Liver (tissue), 9 donors: Measurements from ENCODE around the gene EHD4. TPM values are rescaled to one million over a fixed set of nuclear protein-coding genes. Genes with fewer than 3 reads are reported as not detected.

ENCODE experiments used
- DNase-seq: peaks from one replicate; pipeline ENCODE4 v3.0.0-alpha.2; 2017; ENCODE audit warnings: low spot score
- H3K27ac ChIP-seq, 2 donors: one replicate each; pipeline ENCODE4 v1.7.0; 2013; ENCODE audit warnings: inconsistent platforms in 2 of 2, low read length in 2 of 2, control low read depth in 1 of 2, low read depth in 1 of 2, mild to moderate bottlenecking in 1 of 2
- H3K27me3 ChIP-seq, 4 donors: one replicate each; pipeline versions ENCODE4 v1.6.1 to v1.7.0; 2013; ENCODE audit warnings: low read length in 3 of 4, inconsistent platforms in 1 of 4, mild to moderate bottlenecking in 1 of 4, moderate library complexity in 1 of 4; ENCODE audit not compliant: control insufficient read depth in 4 of 4, insufficient read depth in 4 of 4
- H3K36me3 ChIP-seq, 4 donors: one replicate each; pipeline versions ENCODE4 v1.6.1 to v1.7.0; 2013; ENCODE audit warnings: low read length in 3 of 4, mild to moderate bottlenecking in 3 of 4, low read depth in 1 of 4, moderate library complexity in 1 of 4; ENCODE audit not compliant: control insufficient read depth in 4 of 4, insufficient read depth in 3 of 4
- H3K4me1 ChIP-seq, 4 donors: one replicate each; pipeline versions ENCODE4 v1.6.1 to v1.7.0; 2013; ENCODE audit warnings: low read length in 3 of 4, mild to moderate bottlenecking in 3 of 4, moderate library complexity in 1 of 4; ENCODE audit not compliant: control insufficient read depth in 4 of 4, insufficient read depth in 4 of 4
- H3K4me3 ChIP-seq, 3 donors: one replicate each; pipeline versions ENCODE4 v1.6.1 to v1.7.0; 2013; ENCODE audit warnings: low read length in 3 of 3, control low read depth in 1 of 3, low read depth in 1 of 3, mild to moderate bottlenecking in 1 of 3
- H3K9ac ChIP-seq, 2 donors: one replicate each; pipeline ENCODE4 v1.7.0; 2013; ENCODE audit warnings: low read length in 2 of 2, mild to moderate bottlenecking in 2 of 2, moderate library complexity in 2 of 2, control low read depth in 1 of 2, low read depth in 1 of 2
- H3K9me3 ChIP-seq, 4 donors: one replicate each; pipeline versions ENCODE4 v1.6.1 to v1.7.0; 2013; ENCODE audit warnings: low read length in 3 of 4; ENCODE audit not compliant: control insufficient read depth in 4 of 4
- ATF3 ChIP-seq: IDR thresholded peaks from 2 replicates; pipeline ENCODE4 v1.6.1; 2016; ENCODE audit warnings: antibody characterized with exemption
- EGR1 ChIP-seq, 2 donors: IDR thresholded peaks; 2 replicates each; pipeline ENCODE4 v1.6.1; 2016 to 2018; ENCODE audit warnings: antibody characterized with exemption in 2 of 2, low read depth in 2 of 2
- FOXA1 ChIP-seq: IDR thresholded peaks from 2 replicates; pipeline ENCODE4 v1.6.1; 2016; ENCODE audit warnings: antibody characterized with exemption
- FOXA2 ChIP-seq: IDR thresholded peaks from 2 replicates; pipeline ENCODE4 v1.6.1; 2016; ENCODE audit warnings: antibody characterized with exemption
- GABPA ChIP-seq, 2 donors: IDR thresholded peaks in 1 of 2; conservative IDR thresholded peaks in 1 of 2; 2 replicates each; pipeline ENCODE4 v1.6.1; 2016; ENCODE audit warnings: antibody characterized with exemption in 2 of 2, mild to moderate bottlenecking in 1 of 2, moderate library complexity in 1 of 2
- HNF4A ChIP-seq, 2 donors: conservative IDR thresholded peaks; 2 replicates each; pipeline ENCODE4 v1.6.1; 2016; ENCODE audit warnings: antibody characterized with exemption in 2 of 2, mild to moderate bottlenecking in 2 of 2
- HNF4G ChIP-seq: IDR thresholded peaks from 2 replicates; pipeline ENCODE4 v1.6.1; 2016; ENCODE audit warnings: antibody characterized with exemption
- JUND ChIP-seq, 2 donors: IDR thresholded peaks; 2 replicates each; pipeline ENCODE4 v1.6.1; 2016; ENCODE audit warnings: antibody characterized with exemption in 2 of 2
- MAX ChIP-seq: IDR thresholded peaks from 2 replicates; pipeline ENCODE4 v1.6.1; 2016; ENCODE audit warnings: antibody characterized with exemption
- NR2F2 ChIP-seq: IDR thresholded peaks from 2 replicates; pipeline ENCODE4 v1.6.1; 2016; ENCODE audit warnings: antibody characterized with exemption
- RAD21 ChIP-seq, 2 donors: IDR thresholded peaks; 2 replicates each; pipeline ENCODE4 v1.6.1; 2016; ENCODE audit warnings: antibody characterized with exemption in 2 of 2, mild to moderate bottlenecking in 2 of 2
- REST ChIP-seq: IDR thresholded peaks from 2 replicates; pipeline ENCODE4 v1.6.1; 2016; ENCODE audit warnings: antibody characterized with exemption, mild to moderate bottlenecking
- RXRA ChIP-seq, 2 donors: IDR thresholded peaks; 2 replicates each; pipeline ENCODE4 v1.6.1; 2017 to 2018; ENCODE audit warnings: antibody characterized with exemption in 2 of 2, mild to moderate bottlenecking in 1 of 2
- SP1 ChIP-seq: IDR thresholded peaks from 2 replicates; pipeline ENCODE4 v1.6.1; 2018; ENCODE audit warnings: antibody characterized with exemption, mild to moderate bottlenecking
- TAF1 ChIP-seq: conservative IDR thresholded peaks from 2 replicates; pipeline ENCODE4 v1.6.1; 2016; ENCODE audit warnings: antibody characterized with exemption, mild to moderate bottlenecking
- YY1 ChIP-seq: IDR thresholded peaks from 2 replicates; pipeline ENCODE4 v1.6.1; 2016; ENCODE audit warnings: antibody characterized with exemption, mild to moderate bottlenecking
- WGBS: extraction: QIAGEN DNeasy Blood & Tissue Kit; methylation state at CpG from one replicate; pipeline ENCODE4 v1.1.7; 2013; 5-methylcytosine and 5-hydroxymethylcytosine counted together
- polyA plus RNA-seq, 2 donors: library from polyadenylated mRNA; stranded (reverse) in 1 of 2; unstranded in 1 of 2; fragments of 200-250 nt in 1 of 2; fragments of >200 nt in 1 of 2; fragmentation: Nextera tagmentation in 1 of 2; extraction: Ambion mirVana in 1 of 2; gene quantifications; one replicate each; pipeline versions ENCODE4 v1.2.1 to v1.2.3, GENCODE V29; 2013 to 2015
- total RNA-seq, 2 donors: library from RNA; depleted of rRNA; stranded (reverse); fragments of >200 nt; gene quantifications; one replicate each; pipeline ENCODE4 v1.2.3, GENCODE V29; 2014
- TF ChIP-seq, protein P1 (sequence below): IDR thresholded peaks from 2 replicates; pipeline ENCODE4 v1.6.1; 2016; ENCODE audit warnings: antibody characterized with exemption
- donor health status: healthy.
- donor health status: healthy.
- donor health status: healthy.
- donor health status: healthy.
- donor health status: healthy.

The EHD4 gene
- total and polyA plus RNA-seq, 4 donors = 3.3 to 10.0 (median 6.2) TPM

GRCh38 chr15:41888662-41889253, 83.6 kb downstream of the EHD4 start:
- 90% methylated on average over 7 of the region's 7 CpGs for WGBS
- Histone ChIP-seq H3K4me1 (peaks cover 11 to 28% (median 18%) of the 10 kb centered on the region in 4 donors), H3K9ac (no peak overlapping the region), H3K36me3 (no peaks in the 10 kb centered on the region), H3K4me3 (no peak overlapping the region), H3K27me3 (no peaks in the 10 kb centered on the region), H3K9me3 (no peaks in the 10 kb centered on the region), H3K27ac (no peak overlapping the region)
- no peak for DNase-seq
- no peak for TF ChIP-seq GABPA (IDR thresholded peaks at IDR 0.05 in 1 of 2, conservative IDR thresholded peaks at IDR 0.05 in 1 of 2)
- no peak for TF ChIP-seq NR2F2
- no peak for TF ChIP-seq RAD21 (IDR thresholded peaks at IDR 0.05)
- no peak for TF ChIP-seq TAF1
- no peak for TF ChIP-seq ATF3
- TF ChIP-seq, protein P1, sequence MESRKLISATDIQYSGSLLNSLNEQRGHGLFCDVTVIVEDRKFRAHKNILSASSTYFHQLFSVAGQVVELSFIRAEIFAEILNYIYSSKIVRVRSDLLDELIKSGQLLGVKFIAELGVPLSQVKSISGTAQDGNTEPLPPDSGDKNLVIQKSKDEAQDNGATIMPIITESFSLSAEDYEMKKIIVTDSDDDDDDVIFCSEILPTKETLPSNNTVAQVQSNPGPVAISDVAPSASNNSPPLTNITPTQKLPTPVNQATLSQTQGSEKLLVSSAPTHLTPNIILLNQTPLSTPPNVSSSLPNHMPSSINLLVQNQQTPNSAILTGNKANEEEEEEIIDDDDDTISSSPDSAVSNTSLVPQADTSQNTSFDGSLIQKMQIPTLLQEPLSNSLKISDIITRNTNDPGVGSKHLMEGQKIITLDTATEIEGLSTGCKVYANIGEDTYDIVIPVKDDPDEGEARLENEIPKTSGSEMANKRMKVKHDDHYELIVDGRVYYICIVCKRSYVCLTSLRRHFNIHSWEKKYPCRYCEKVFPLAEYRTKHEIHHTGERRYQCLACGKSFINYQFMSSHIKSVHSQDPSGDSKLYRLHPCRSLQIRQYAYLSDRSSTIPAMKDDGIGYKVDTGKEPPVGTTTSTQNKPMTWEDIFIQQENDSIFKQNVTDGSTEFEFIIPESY = no peak
- no peak for TF ChIP-seq SP1

DNA sequence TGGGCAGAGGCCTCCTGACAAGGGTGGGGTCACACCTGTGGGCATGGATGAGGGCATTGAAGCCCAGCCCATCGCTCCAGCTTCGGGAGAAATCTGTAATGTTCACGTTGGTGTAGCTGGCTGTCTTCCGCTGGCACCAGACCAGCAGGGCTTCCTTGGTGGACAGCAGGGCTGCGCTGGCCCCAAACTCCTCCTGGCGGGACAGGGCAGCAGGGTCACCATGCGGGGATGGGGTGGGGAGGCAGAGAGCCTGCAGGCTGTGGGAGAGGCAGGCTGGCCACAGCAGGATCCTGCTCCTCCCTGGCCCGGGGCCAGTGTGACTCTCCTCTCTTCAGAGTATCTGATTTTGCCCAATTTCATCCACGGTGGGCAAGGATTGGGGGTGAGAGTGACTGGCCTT, 84.5 kb downstream of the EHD4 start:
- TF ChIP-seq HNF4A (conservative IDR thresholded peaks at IDR 0.05) = no peak
- TF ChIP-seq TAF1 = no peak
- TF ChIP-seq GABPA (IDR thresholded peaks at IDR 0.05 in 1 of 2, conservative IDR thresholded peaks at IDR 0.05 in 1 of 2) = no peak
- TF ChIP-seq YY1 = no peak
- no peak for TF ChIP-seq JUND (IDR thresholded peaks at IDR 0.05)
- no peak for TF ChIP-seq FOXA1
- TF ChIP-seq REST = no peak
- TF ChIP-seq, protein P1 = no peak
- no peak for TF ChIP-seq SP1
- no peak for TF ChIP-seq EGR1 (IDR thresholded peaks at IDR 0.05; ENCODE audit: low read depth in 2 of 2)
- TF ChIP-seq MAX = no peak
- no peak for TF ChIP-seq FOXA2
- no peak for TF ChIP-seq NR2F2
- no peak for TF ChIP-seq HNF4G
- TF ChIP-seq RXRA (IDR thresholded peaks at IDR 0.05) = no peak
- Histone ChIP-seq H3K27ac (no peak overlapping the region), H3K9ac (no peak overlapping the region), H3K4me1 (peaks cover 14 to 30% (median 22%) of the 10 kb centered on the region in 4 donors), H3K4me3 (no peak overlapping the region), H3K36me3 (no peaks in the 10 kb centered on the region), H3K27me3 (no peaks in the 10 kb centered on the region), H3K9me3 (no peaks in the 10 kb centered on the region)
- whole genome bisulfite sequencing = 92% methylated on average over 9 of the region's 9 CpGs
- DNase-seq = no peak
